GM21529 (cell line): ENCODE measurements around the gene KLKB1.

Source experiments
- ATAC-seq: cut with Tn5 transposase; IDR thresholded peaks from one replicate; pipeline ENCODE4 v1.9.1; 2021; ENCODE audit not compliant: unreplicated experiment

Gene KLKB1

GRCh38 chr4:186304866-186305505, 77.7 kb downstream of the KLKB1 start:
- no peak for ATAC-seq

GRCh38 chr4:186307497-186307896, 80.2 kb downstream of the KLKB1 start:
- ATAC-seq = no peak

- ATAC-seq = no peak
Measured at GRCh38 chr4:186307916-186308315, 80.6 kb downstream of the KLKB1 start.
